Mesenchymal stem cell (in vitro differentiated cells and primary cell): ENCODE data around the gene ARHGEF7.

Experiments
- DNase-seq: peaks from one replicate; pipeline ENCODE4 v3.0.0-alpha.2; 2013
- H2AFZ ChIP-seq: one replicate; pipeline ENCODE4 v1.6.1; 2013; ENCODE audit warnings: low read depth, mild to moderate bottlenecking, control low read depth, inconsistent platforms, low read length, moderate library complexity
- H2AK5ac ChIP-seq: 2 replicates; pipeline ENCODE4 v1.6.1; 2013; ENCODE audit warnings: low read length, moderate library complexity, mild to moderate bottlenecking, inconsistent platforms; ENCODE audit not compliant: severe bottlenecking
- H2BK120ac ChIP-seq: one replicate; pipeline ENCODE4 v1.6.1; 2013; ENCODE audit warnings: low read depth, mild to moderate bottlenecking, inconsistent platforms, low read length, moderate library complexity
- H2BK12ac ChIP-seq, 2 experiments: one replicate each; pipeline ENCODE4 v1.6.1; 2013; ENCODE audit warnings: inconsistent platforms in 2 of 2, low read length in 2 of 2, mild to moderate bottlenecking in 2 of 2, moderate library complexity in 2 of 2, control low read depth in 1 of 2
- H2BK15ac ChIP-seq: one replicate; pipeline ENCODE4 v1.6.1; 2013; ENCODE audit warnings: mild to moderate bottlenecking, low read depth, inconsistent platforms; ENCODE audit not compliant: poor library complexity, severe bottlenecking
- H2BK5ac ChIP-seq: 2 replicates; pipeline ENCODE4 v1.6.1; 2013; ENCODE audit warnings: low read depth, mild to moderate bottlenecking, low read length, control low read depth, inconsistent platforms; ENCODE audit not compliant: poor library complexity, severe bottlenecking
- H3K14ac ChIP-seq, 2 experiments: one replicate each; pipeline ENCODE4 v1.6.1; 2013; ENCODE audit warnings: inconsistent platforms in 2 of 2, low read length in 2 of 2, control low read depth in 1 of 2, mild to moderate bottlenecking in 1 of 2, moderate library complexity in 1 of 2
- H3K18ac ChIP-seq, 2 experiments: one replicate each; pipeline ENCODE4 v1.6.1; 2013; ENCODE audit warnings: inconsistent platforms in 2 of 2, low read length in 2 of 2, control low read depth in 1 of 2, low read depth in 1 of 2, mild to moderate bottlenecking in 1 of 2
- H3K23ac ChIP-seq, 2 experiments: one replicate each; pipeline ENCODE4 v1.6.1; 2013; ENCODE audit warnings: inconsistent platforms in 2 of 2, low read length in 2 of 2, mild to moderate bottlenecking in 2 of 2, moderate library complexity in 2 of 2, control low read depth in 1 of 2
- H3K27ac ChIP-seq: 2 replicates; pipeline ENCODE4 v1.5.1; 2013; ENCODE audit warnings: mild to moderate bottlenecking, moderate library complexity, low read length, control low read depth, inconsistent platforms; ENCODE audit not compliant: poor library complexity, severe bottlenecking
- H3K27me3 ChIP-seq, 2 experiments: 2 replicates each; pipeline versions ENCODE4 v1.6.1 to v1.7.0; 2013; ENCODE audit warnings: low read length in 2 of 2, mild to moderate bottlenecking in 2 of 2, moderate library complexity in 2 of 2, control low read depth in 1 of 2, inconsistent platforms in 1 of 2; ENCODE audit not compliant: control insufficient read depth in 1 of 2, insufficient read depth in 1 of 2
- H3K36me3 ChIP-seq, 2 experiments: 2 replicates each; pipeline versions ENCODE4 v1.6.1 to v1.7.0; 2013; ENCODE audit warnings: low read length in 2 of 2, control low read depth in 1 of 2, inconsistent platforms in 1 of 2, low read depth in 1 of 2, mild to moderate bottlenecking in 1 of 2; ENCODE audit not compliant: insufficient read depth in 2 of 2, control insufficient read depth in 1 of 2
- H3K4ac ChIP-seq, 2 experiments: one replicate each; pipeline ENCODE4 v1.6.1; 2013; ENCODE audit warnings: inconsistent platforms in 2 of 2, low read length in 2 of 2, mild to moderate bottlenecking in 2 of 2, moderate library complexity in 2 of 2, control low read depth in 1 of 2, low read depth in 1 of 2
- H3K4me1 ChIP-seq: 2 replicates; pipeline ENCODE4 v1.6.1; 2013; ENCODE audit warnings: low read depth, low read length, control low read depth; ENCODE audit not compliant: control insufficient read depth, insufficient read depth
- H3K4me2 ChIP-seq: 2 replicates; pipeline ENCODE4 v1.6.1; 2013; ENCODE audit warnings: low read length, mild to moderate bottlenecking, inconsistent platforms; ENCODE audit not compliant: poor library complexity, severe bottlenecking
- H3K4me3 ChIP-seq, 2 experiments: 2 replicates each; pipeline versions ENCODE4 v1.5.1 to v1.7.0; 2013; ENCODE audit warnings: low read length in 2 of 2, mild to moderate bottlenecking in 2 of 2, control low read depth in 1 of 2, low read depth in 1 of 2; ENCODE audit not compliant: insufficient read depth in 1 of 2
- H3K79me1 ChIP-seq: replicated peaks from 2 replicates; pipeline ENCODE4 v1.6.1; 2013; ENCODE audit warnings: mild to moderate bottlenecking, control low read depth, low read length, inconsistent platforms; ENCODE audit not compliant: poor library complexity, severe bottlenecking
- H3K9ac ChIP-seq: 2 replicates; pipeline ENCODE4 v1.7.0; 2013; ENCODE audit warnings: mild to moderate bottlenecking, low read length, moderate library complexity
- H3K9me3 ChIP-seq: 2 replicates; pipeline ENCODE4 v1.7.0; 2013; ENCODE audit warnings: mild to moderate bottlenecking, low read length; ENCODE audit not compliant: control insufficient read depth
- H4K8ac ChIP-seq: one replicate; pipeline ENCODE4 v1.6.1; 2013; ENCODE audit warnings: inconsistent platforms, mild to moderate bottlenecking, low read length, moderate library complexity
- H4K91ac ChIP-seq: one replicate; pipeline ENCODE4 v1.6.1; 2013; ENCODE audit warnings: mild to moderate bottlenecking, low read length, inconsistent platforms
- WGBS: methylation state at CpG from one replicate; pipeline ENCODE4 v1.1.7; 2013; ENCODE audit warnings: mixed read lengths; 5-methylcytosine and 5-hydroxymethylcytosine counted together

Gene ARHGEF7

GRCh38 chr13:111181977-111182376 is 66.9 kb downstream of the ARHGEF7 start:
- H2BK5ac ChIP-seq: no peak overlapping the region
- 97% methylated on average over 14 of the region's 14 CpGs for WGBS
- no peak overlapping the region for H2BK120ac ChIP-seq
- no peak overlapping the region for H3K14ac ChIP-seq
- no peak overlapping the region for H4K8ac ChIP-seq
- H3K27ac ChIP-seq: no peak overlapping the region
- H2BK12ac ChIP-seq: no peak overlapping the region
- no peak overlapping the region for H3K23ac ChIP-seq
- no peak overlapping the region for H3K18ac ChIP-seq
- H2AFZ ChIP-seq: no peak overlapping the region
- no peak overlapping the region for H2BK15ac ChIP-seq
- no peaks in the 10 kb centered on the region for H3K27me3 ChIP-seq
- H2AK5ac ChIP-seq: no peak overlapping the region
- peaks cover 10 to 20% of the 10 kb centered on the region in 2 experiments for H3K36me3 ChIP-seq
- H4K91ac ChIP-seq: no peak overlapping the region
- peaks cover 37% of the 10 kb centered on the region for H3K79me1 ChIP-seq
- no peaks in the 10 kb centered on the region for H3K9me3 ChIP-seq
- no peak overlapping the region for H3K9ac ChIP-seq
- no peak overlapping the region for H3K4me3 ChIP-seq
- no peak overlapping the region for H3K4ac ChIP-seq
- H3K4me1 ChIP-seq: peaks cover 21% of the 10 kb centered on the region
- H3K4me2 ChIP-seq: no peak overlapping the region
- DNase-seq: no peak

GRCh38 chr13:111183087-111183645 is 68.1 kb downstream of the ARHGEF7 start:
- H3K14ac ChIP-seq: no peak overlapping the region
- no peak overlapping the region for H2BK5ac ChIP-seq
- 97% methylated on average over 4 of the region's 6 CpGs for WGBS

GRCh38 chr13:111183959-111184358 is 68.8 kb downstream of the ARHGEF7 start:
- no peak for DNase-seq
- WGBS: 98% methylated on average over 10 of the region's 10 CpGs
- peaks cover 39% of the 10 kb centered on the region for H3K79me1 ChIP-seq
- no peak overlapping the region for H2BK15ac ChIP-seq
- no peak overlapping the region for H3K23ac ChIP-seq
- no peak overlapping the region for H4K91ac ChIP-seq
- no peak overlapping the region for H3K4me2 ChIP-seq
- H2BK120ac ChIP-seq: no peak overlapping the region
- H3K27ac ChIP-seq: no peak overlapping the region
- H2AFZ ChIP-seq: no peak overlapping the region
- H3K4me3 ChIP-seq: no peak overlapping the region
- no peak overlapping the region for H3K14ac ChIP-seq
- H3K36me3 ChIP-seq: peaks cover 4 to 14% of the 10 kb centered on the region in 2 experiments
- no peaks in the 10 kb centered on the region for H3K9me3 ChIP-seq
- H2BK5ac ChIP-seq: no peak overlapping the region
- H3K9ac ChIP-seq: no peak overlapping the region
- no peak overlapping the region for H3K4ac ChIP-seq
- no peak overlapping the region for H2BK12ac ChIP-seq
- peaks cover 22% of the 10 kb centered on the region for H3K4me1 ChIP-seq
- no peaks in the 10 kb centered on the region for H3K27me3 ChIP-seq
- H3K18ac ChIP-seq: no peak overlapping the region
- no peak overlapping the region for H2AK5ac ChIP-seq
- H4K8ac ChIP-seq: no peak overlapping the region

More at GRCh38 chr13:111183087-111183645, 68.1 kb downstream of the ARHGEF7 start:
- H3K79me1 ChIP-seq: peaks cover 37% of the 10 kb centered on the region
- no peaks in the 10 kb centered on the region for H3K9me3 ChIP-seq
- no peak overlapping the region for H2BK120ac ChIP-seq
- no peak overlapping the region for H3K27ac ChIP-seq
- no peak overlapping the region for H3K4me2 ChIP-seq
- H4K8ac ChIP-seq: no peak overlapping the region
- H3K4me1 ChIP-seq: peaks cover 22% of the 10 kb centered on the region
- H3K4ac ChIP-seq: no peak overlapping the region
- H3K36me3 ChIP-seq: peaks cover 4 to 14% of the 10 kb centered on the region in 2 experiments
- H3K18ac ChIP-seq: no peak overlapping the region
- DNase-seq: no peak
- H3K23ac ChIP-seq: no peak overlapping the region
- no peak overlapping the region for H2BK12ac ChIP-seq
- no peak overlapping the region for H4K91ac ChIP-seq
- no peaks in the 10 kb centered on the region for H3K27me3 ChIP-seq
- H3K4me3 ChIP-seq: no peak overlapping the region
- H3K9ac ChIP-seq: no peak overlapping the region
- no peak overlapping the region for H2AFZ ChIP-seq
- no peak overlapping the region for H2AK5ac ChIP-seq
- no peak overlapping the region for H2BK15ac ChIP-seq

GRCh38 chr13:111184458-111185401 is 69.6 kb downstream of the ARHGEF7 start:
- Histone ChIP-seq H3K27me3 (no peaks in the 10 kb centered on the region), H3K4me3 (no peak overlapping the region), H3K18ac (no peak overlapping the region), H2BK120ac (no peak overlapping the region), H3K27ac (no peak overlapping the region), H3K36me3 (peaks cover 0 to 14% of the 10 kb centered on the region in 2 experiments), H3K4me2 (no peak overlapping the region), H3K9me3 (no peaks in the 10 kb centered on the region), H3K4me1 (peaks cover 21% of the 10 kb centered on the region), H2BK15ac (no peak overlapping the region), H3K23ac (no peak overlapping the region), H2BK12ac (no peak overlapping the region), H3K14ac (no peak overlapping the region), H2BK5ac (no peak overlapping the region), H4K91ac (no peak overlapping the region), H2AFZ (no peak overlapping the region), H3K4ac (no peak overlapping the region), H3K79me1 (peaks cover 38% of the 10 kb centered on the region), H2AK5ac (no peak overlapping the region), H3K9ac (no peak overlapping the region), H4K8ac (no peak overlapping the region)
- WGBS: 78% methylated on average over 18 of the region's 18 CpGs
- no peak for DNase-seq
